NCI-H2196 treated with DMSO at 0.1 percent for 48 hours (cell line): ENCODE results near the gene SLC25A11.
"Not testable (repeated sequence)": the region's sequence is repeated elsewhere in the genome, so short reads cannot be mapped to it uniquely, and the experiment has no call there.

Source experiments
- DNase-seq: peaks from one replicate; lab custom pipeline; 2025; ENCODE audit not compliant: unreplicated experiment; lab: John Stamatoyannopoulos, UW

The SLC25A11 gene

DNA sequence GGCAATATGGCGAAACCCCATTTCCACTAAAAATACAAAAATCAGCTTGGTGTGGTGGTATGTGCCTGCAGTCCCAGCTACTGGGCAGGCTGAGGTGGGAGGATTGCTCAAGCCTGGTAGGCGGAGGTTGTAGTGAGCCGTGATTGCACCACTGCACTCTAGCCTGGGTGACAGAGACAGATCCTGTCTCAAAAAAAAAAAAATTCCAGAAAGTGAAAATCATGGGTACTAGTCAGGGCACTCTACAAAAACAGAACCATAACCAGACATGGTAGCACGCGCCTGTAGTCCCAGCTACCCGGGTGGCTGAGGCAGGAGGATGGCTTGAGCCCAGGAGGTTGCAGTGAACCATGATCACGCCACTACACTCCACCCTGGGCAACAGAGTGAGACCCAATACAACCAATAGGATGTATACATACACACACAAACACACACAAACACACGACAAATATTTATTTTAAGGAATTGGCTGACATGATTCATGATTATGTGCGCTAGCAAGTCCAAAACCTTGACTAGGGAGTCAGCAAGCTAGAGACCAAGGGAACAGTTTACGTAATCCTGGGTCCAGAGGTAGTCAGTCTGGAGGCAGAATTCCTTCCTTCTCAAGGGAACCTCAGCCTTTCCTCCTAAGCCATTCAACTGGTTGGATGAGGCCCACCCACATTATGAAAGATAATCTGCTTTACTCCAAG lies 19.3 kb downstream of the SLC25A11 start:
- no peak for DNase-seq

DNA sequence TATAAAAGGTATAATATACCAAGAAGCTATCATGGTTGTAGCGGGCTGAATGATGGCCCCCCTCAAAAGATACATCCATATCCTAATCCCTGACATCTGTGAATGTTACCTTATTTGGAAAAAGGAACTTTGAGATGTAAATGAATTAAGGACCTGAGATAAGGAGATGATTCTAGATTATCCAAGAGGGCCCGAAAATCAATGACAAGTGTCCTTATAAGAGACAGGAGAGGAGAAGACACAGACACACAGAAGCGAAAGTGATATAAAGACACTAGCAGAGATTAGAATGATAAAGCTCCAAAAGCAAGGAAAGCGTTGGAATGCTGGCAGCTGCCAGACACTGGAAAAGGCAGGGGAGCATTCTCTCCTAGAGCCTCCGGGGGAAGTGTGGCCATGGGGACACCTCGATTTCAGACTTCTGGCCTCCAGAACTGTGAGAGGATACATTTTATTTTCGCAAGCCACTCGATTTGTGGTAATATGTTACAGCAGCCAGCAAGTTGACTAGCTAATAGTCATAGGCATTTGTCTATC lies 20.3 kb downstream of the SLC25A11 start:
- no peak for DNase-seq

DNA sequence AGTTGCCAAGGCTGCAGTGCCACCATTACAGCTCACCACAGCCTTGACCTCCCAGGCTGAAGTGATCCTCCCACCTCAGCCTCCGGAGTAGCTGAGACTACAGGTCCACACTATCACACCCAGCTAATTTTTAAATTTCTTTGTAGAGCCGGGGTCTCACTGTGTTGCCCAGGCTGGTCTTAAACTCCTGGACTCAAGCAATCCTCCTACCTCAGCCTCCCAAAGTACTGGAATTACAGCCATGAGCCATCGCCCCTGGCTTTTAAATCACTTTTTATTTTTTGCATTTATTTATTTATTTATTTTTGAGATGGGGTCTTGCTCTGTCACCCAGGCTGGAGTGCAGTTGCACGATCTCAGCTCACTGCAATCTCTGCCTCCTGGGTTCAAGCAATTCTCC lies 25.3 kb downstream of the SLC25A11 start:
- DNase-seq = not testable (repeated sequence)

DNA sequence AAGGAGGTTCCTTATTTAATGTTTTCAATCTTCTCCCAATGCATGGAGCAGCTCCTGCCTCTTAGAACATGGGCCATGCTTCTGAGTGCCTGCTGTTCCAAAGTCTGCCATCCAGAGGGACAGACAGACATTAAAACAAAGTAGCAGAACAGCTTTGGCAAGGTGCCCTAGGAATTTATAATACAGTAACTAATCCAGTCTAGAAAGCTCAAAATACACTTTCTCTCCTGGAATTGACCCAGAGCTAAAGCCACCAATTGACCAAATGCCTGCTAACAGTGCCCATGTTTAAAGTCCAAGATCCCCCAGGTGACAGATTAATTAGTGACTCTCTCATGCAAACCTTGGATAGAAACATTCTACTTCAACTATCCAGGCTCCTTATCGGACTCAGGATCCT lies 25.9 kb downstream of the SLC25A11 start:
- DNase-seq = no peak

DNA sequence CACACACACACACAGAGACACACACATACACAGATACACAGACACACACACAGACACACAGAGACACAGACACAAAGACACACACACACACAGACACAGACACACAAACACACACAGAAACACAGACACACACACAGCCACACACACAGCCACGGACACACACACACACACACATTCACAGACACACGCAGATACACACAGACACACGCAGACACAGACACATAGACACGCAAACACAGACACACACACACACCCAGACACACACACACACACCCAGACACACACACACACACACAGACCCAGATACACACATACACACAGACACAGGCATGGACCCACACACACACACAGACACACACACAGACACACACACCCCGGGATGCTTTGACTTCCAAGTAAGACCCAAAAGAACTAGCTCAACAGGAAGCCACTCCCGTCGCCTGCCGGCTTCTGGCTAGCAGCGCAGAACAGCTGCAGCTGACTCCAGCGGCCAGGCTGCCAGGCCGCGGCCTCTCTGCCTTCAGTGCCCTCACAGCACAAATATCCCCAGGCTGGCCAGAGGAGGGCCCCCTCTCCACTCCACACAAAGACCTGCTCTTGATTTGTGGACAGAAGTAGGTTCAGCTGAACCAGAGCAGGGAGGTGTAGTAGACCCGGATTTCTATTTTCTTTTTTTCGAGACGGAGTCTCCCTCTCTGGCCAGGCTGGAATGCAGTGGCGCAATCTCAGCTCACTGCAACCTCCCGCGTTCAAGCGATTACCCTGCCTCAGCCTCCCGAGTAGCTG lies 30.9 kb downstream of the SLC25A11 start:
- peak; percentile 71 for DNase-seq

DNA sequence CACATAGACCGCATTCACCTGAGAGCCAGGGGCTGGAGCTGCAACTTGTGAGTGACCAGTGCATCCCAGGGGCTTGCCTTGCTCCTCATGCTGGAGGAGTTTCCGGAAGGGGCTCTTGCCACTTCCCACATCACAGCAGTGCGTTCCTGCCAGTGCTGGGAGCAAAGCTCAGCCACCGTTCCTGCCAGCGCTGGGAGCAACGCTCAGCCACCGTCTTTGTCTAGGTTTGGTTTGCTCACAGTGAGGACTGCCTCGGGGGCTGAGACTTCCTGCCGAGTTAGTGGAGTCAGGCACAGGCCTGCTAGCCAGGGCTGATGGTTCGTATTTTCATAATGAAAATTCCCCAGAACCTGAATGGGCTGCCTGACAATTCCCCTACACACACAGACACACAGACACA lies 31.5 kb downstream of the SLC25A11 start:
- DNase-seq = no peak

DNA sequence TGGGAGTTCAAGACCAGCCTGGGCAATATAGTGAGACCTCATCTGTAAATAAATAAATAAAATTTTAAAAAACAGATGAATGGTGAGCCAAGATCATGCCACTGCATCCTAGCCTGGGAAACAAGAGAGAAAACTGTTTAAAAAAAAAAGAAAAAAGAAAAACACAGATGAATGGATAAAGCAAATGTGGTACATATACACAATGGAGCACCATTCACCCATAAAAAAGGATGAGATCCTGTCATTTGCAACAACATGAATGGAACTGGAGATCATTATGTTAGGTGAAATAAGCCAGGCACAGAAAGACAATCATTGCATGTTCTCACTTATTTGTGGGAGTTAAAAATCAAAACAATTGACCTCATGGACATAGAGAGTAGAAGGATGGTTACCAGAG lies 33.2 kb downstream of the SLC25A11 start:
- DNase-seq = not testable (repeated sequence)

DNA sequence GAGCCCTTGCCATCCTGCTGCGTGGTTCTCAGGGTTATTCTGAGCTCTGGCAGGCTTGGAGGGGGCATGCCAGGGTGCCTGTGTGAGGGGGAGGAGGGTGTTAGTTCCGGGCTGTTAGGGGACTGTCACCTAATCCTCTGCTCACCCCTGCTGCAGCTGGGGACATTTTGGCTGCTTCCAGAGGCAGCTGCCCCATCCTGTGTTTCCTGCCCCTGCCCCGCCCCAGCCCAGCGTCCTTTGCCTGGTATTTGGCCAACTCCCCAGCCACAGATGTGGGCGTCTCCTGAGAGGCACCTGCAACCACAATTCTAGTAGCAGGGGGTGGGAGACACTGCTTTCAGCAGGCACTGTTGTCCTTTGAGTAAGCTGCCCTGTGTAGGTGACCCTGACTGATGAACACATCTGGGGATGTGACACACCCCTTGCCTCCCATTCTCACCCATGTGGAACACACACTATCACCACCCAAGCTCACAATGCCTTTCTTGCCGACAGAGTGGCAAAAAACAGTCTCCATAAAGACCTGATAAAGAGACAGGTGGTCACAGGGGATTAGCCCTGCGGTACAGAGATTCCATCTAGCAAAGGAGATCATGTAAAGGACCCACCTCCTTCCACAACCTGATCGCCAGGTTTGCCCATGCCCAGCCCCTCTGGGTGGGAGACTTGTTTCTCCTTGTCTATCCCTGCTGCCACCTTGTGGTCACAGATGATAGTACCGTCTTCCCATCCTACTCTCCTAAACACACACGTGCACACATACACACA lies 36.6 kb downstream of the SLC25A11 start, which contains the start of gene CHRNE:
Gene CHRNE (minus strand): TSS at position 48 of the 768 bp plus-strand sequence. CDS start 35 bp downstream, at position 13.
- peak; percentile 23 for DNase-seq

DNA sequence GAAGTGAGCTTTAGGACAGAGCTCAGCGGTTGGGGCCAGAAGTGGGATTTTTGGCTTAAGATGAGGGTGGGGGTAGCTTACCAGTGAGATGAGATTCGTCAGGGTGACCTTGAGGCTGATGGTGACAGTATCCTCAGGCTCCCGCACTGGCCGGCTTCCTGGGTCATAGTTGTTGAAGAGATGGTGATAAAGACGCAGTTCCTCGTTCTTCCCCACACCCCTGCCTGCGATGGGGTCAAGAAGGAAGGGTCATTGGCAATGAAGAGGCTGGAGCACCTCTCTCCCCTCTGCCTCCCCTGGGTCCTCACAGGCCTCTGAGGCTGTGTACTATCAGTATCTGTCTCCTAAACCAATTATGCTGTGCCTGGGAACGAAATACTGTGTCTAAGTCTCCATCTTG lies 37.3 kb downstream of the SLC25A11 start:
- DNase-seq = no peak

DNA sequence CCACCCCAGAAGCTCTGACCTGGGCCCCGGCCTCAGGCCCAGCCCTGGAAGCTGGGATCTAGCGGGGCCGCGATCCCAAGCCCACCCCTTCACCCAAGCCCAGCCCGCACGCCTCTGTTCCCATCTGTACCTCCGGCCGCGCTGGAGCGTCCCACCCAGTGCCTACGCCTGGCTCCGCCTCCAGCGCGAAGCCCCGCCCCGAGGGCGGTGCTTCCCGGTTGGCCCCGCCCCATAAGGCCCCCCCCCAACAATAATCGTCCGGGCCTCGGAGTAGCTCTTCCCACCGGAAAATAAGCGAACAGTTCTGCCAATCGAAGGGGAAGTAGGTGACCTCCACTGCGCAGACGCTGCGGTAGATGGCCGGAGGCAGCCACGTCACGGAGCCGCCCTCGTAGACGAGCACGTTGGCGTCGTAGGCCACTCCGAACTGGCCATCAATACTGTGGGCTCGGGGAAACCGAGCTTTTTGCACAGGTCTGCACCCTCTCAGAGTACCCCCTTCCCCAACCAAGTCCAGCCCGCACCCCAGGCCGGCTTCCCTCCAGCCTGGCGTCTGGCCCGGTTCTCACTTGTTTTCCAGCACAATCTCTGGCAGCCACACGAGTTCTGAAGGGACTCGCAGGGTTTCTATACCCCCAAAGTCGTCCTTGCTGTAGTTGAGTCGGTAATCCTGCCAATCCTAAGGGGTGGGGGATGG lies 38.0 kb downstream of the SLC25A11 start:
- DNase-seq = no peak

DNA sequence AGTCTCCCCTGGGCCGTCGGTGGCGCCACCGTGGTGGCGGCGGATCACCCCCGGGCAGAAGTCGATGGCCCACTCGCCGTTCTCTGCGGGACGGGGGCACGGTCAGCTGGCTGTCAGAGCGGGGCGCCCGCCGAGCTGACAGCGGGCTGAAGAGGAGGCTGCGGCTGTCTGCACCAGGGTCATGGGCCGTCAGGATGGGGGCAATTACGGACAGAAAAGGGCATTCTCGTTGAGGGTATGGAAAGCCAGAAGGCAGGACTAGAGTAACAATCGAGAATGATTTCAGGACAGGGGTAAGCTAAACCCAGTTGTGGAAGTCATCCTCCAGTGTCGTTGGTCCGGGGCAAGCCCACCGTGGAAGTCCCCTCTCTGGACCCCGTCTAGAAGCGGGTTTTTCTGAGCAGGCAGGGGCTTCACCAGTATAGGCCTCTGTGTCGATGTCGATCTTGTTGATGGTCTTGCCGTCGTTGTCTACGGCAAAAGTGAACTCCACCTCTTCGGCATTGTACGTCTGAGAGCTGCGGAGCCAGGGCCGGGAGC lies 38.7 kb downstream of the SLC25A11 start:
- no peak for DNase-seq

DNA sequence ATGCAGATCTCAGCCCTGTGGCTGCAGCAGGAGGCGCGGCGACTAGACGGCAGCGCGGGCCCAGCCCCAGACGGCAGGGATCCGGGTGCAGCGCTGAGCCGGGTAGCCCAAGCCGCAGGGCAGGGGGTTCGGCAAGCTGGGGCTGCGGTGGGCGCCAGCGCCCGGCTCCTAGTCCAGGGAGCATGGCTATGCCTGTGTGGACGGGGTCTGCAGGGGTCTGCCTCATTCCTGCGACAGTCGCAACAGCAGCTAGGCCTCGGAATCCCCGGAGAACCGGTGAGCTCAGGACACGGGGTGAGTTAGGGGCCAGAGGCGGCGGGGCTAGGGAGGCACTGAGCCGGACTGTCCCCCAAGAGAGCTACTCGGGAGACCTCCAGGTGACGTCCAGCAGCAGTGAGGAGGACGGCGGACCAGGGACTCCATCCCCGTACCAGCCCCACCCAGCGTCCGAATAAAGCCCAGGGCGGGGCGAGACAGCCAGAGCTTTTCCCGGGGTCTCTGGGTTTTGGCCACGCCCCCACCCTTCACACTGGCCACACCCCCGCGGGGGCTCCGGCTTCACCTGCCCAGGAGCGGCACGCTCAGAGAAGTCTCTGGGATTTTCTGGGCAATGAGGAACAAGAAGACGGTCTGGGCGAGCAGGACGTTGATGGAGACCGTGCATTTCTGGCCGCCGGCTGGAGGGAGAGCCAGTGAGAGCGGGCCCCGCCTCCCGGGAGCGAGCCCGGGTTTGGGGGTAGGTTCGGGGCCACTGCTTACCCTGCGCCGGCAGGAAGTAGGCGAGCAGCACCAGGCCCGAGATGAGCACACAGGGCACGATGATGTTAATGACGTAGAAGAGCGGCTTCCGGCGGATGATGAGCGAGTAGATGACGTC lies 39.4 kb downstream of the SLC25A11 start:
- DNase-seq = no peak

DNA sequence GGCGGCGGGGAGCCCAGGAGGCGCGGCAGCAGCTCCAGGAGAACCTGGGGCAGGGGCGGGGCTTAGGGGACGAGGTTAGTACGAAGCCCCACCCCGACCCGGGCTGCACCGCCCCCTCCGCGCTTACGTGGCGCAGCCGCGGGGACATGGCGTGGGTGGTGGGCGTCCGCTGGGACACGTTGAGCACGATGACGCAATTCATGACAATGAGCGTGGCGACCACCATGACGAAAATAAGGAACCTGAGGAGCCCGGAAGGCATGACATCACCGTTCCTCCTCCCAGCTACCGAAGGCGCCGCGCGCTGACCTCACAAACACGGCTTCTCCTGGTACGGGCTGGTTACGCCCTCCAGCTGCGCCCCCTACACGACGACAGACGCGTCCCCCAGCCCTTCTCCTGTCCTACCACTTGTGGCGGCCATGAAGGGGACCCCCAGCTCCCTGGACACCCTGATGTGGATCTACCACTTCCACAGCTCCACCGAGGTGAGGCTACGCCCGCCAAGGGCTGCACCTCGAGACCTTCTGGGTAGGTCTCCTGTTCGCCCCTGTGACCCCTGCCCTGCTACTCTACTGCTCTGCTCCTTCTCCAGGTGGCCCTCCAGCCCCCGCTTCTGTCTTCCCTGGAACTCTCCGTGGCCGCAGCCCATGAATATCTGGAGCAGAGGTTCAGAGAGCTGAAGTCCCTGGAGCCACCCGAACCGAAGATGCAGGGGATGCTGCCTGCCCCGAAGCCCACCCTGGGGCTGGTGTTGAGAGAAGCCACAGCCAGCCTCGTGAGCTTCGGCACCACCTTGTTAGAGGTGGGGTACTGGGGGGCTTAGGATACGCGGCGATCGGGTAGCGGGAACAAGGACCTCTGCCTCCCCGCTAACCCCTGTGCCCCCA lies 40.3 kb downstream of the SLC25A11 start, which contains the start of gene C17orf107:
Gene C17orf107 (plus strand): TSS at position 196 of the 890 bp plus-strand sequence. CDS start 227 bp downstream, at position 423.
- peak; percentile 17 for DNase-seq

DNA sequence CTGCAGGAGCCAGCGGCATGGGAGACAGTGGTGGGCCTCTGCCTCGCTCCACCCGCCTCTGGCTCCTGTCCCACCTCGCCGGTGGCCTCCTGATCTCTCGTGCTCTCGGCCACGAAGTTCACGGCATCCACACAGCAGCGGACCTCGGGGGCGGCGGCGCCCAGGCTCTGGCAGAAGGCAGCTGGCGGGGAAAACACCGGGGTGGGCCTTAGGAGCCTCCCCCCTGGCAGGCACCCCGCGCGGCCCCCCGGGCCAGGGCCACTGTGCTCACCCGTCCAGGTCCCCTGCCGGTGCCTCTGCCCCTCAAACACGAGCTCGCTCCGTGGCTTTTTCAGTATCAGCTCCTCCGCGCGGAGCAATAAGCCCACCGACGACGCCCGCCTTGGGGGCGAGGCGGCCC lies 40.9 kb downstream of the SLC25A11 start:
- no peak for DNase-seq

DNA sequence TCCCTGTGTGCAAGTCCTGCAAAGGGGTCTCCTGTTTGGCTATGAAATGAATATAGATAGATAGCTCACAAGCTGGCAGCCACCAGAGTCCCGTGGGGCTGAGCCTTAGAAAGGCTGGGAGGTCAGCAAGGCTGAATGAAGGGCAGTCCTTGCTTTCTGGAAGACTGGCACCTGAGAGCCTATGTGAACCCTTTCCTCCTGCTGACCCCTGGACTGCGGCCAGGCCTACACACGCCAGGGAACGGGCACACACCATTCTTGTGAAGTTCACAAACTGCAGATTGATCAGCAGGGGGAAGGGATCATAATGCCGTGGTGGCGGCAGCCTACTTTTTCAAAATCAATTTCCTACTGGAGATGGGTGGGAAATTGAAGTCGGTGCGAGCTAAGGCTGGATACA lies 41.5 kb downstream of the SLC25A11 start:
- no peak for DNase-seq

DNA sequence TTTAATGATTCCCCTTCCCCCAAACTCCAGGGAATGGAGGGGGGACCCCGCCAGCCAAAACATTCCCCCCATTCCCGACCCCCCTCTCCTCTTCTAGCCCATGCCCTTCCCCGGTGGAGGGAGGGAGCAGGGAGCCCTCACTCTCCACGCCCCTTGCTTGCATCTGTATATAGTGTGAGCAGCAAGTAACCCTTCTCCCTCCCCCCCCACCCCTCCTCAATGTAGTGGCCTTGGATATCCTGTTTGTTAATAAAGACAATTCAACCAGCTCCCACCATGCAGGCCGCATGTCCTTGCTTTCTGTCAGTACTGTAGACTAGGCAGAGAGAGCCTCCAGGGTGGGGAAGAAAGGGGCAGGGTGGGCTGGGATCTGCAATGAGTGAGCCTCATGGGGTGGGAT lies 42.1 kb downstream of the SLC25A11 start:
- DNase-seq = no peak

DNA sequence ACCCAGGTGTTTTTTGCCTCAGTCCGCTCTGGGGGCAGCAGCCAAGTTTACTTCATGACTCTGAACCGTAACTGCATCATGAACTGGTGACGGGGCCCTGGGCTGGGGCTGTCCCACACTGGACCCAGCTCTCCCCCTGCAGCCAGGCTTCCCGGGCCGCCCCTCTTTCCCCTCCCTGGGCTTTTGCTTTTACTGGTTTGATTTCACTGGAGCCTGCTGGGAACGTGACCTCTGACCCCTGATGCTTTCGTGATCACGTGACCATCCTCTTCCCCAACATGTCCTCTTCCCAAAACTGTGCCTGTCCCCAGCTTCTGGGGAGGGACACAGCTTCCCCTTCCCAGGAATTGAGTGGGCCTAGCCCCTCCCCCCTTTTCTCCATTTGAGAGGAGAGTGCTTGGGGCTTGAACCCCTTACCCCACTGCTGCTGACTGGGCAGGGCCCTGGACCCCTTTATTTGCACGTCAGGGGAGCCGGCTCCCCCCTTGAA lies 42.6 kb downstream of the SLC25A11 start:
- no peak for DNase-seq
